Measurements from ENCODE around the gene FADS2.

GRCh38 chr11:61871158-61871597, 43.1 kb downstream of the FADS2 start:
- TF ChIP-seq CTCF (conservative IDR thresholded peaks at IDR 0.05) (peak; percentile 97), EZH2 (IDR thresholded peaks at IDR 0.05; ENCODE audit: low read depth) (no peak)
